HG02938 (cell line): ENCODE measurements around the gene TSKU.
"Not testable (repeated sequence)": the region's sequence is repeated elsewhere in the genome, so short reads cannot be mapped to it uniquely, and the experiment has no call there.

Experiments
- ATAC-seq: cut with Tn5 transposase; IDR thresholded peaks from one replicate; pipeline ENCODE4 v1.9.1; 2021; ENCODE audit warnings: mild to moderate bottlenecking, moderate library complexity; ENCODE audit not compliant: unreplicated experiment

Gene TSKU

GRCh38 chr11:76787911-76788596 lies 4.9 kb downstream of the TSKU start:
- no peak for ATAC-seq

GRCh38 chr11:76788661-76789442 lies 5.7 kb downstream of the TSKU start:
- ATAC-seq = no peak

- ATAC-seq = no peak
Measured at GRCh38 chr11:76789443-76789719, 6.2 kb downstream of the TSKU start.

- no peak for ATAC-seq
Measured at GRCh38 chr11:76790251-76790650, 7.1 kb downstream of the TSKU start.

GRCh38 chr11:76791002-76791770 lies 8.0 kb downstream of the TSKU start:
- ATAC-seq = not testable (repeated sequence)

- ATAC-seq = no peak
Measured at GRCh38 chr11:76791861-76792260, 8.7 kb downstream of the TSKU start.

GRCh38 chr11:76792505-76793264 lies 9.5 kb downstream of the TSKU start:
- no peak for ATAC-seq

- ATAC-seq = no peak
Measured at GRCh38 chr11:76793391-76794291, 10.5 kb downstream of the TSKU start.

GRCh38 chr11:76794371-76795289 lies 11.5 kb downstream of the TSKU start:
- ATAC-seq = no peak

- no peak for ATAC-seq
Measured at GRCh38 chr11:76795290-76795935, 12.3 kb downstream of the TSKU start.

- no peak for ATAC-seq
Measured at GRCh38 chr11:76795936-76796441, 12.8 kb downstream of the TSKU start.

- no peak for ATAC-seq
Measured at GRCh38 chr11:76796511-76797198, 13.5 kb downstream of the TSKU start.

- ATAC-seq = no peak
Measured at GRCh38 chr11:76797341-76798201, 14.4 kb downstream of the TSKU start.

- ATAC-seq = no peak
Measured at GRCh38 chr11:76798202-76798581, 15.0 kb downstream of the TSKU start.

- no peak for ATAC-seq
Measured at GRCh38 chr11:76798671-76799065, 15.5 kb downstream of the TSKU start.

- no peak for ATAC-seq
Measured at GRCh38 chr11:76799066-76799804, 16.1 kb downstream of the TSKU start.
